HepG2 (cell line): ENCODE data around the gene CKAP2L. TPM values are rescaled to one million over a fixed set of nuclear protein-coding genes. Genes with fewer than 3 reads are reported as not detected.

Experiments used
- CREM ChIP-seq, 2 experiments: sonication (generic) in 1 of 2; formaldehyde crosslinking in 1 of 2; IDR thresholded peaks; 2 replicates each; pipeline versions ENCODE4 v1.4.0 to v1.6.1; 2016 to 2020; ENCODE audit warnings: antibody characterized with exemption in 1 of 2, mild to moderate bottlenecking in 1 of 2, missing genetic modification reagents in 1 of 2
- HMG20B ChIP-seq: conservative IDR thresholded peaks from 2 replicates; pipeline ENCODE4 v1.6.1; 2016; ENCODE audit warnings: missing genetic modification reagents, missing compliant biosample characterization
- HNRNPK ChIP-seq: fragments of 200-400 bp; formaldehyde crosslinking; IDR thresholded peaks from 2 replicates; pipeline ENCODE4 v1.6.1; 2018; ENCODE audit warnings: low read length, low read depth, moderate library complexity, mild to moderate bottlenecking; ENCODE audit not compliant: poor library complexity, severe bottlenecking
- IRX3 ChIP-seq: sonication (generic); formaldehyde crosslinking; IDR thresholded peaks from 2 replicates; pipeline ENCODE4 v1.8.1; 2023; ENCODE audit warnings: mild to moderate bottlenecking, low read depth, missing genetic modification reagents, borderline replicate concordance
- MAFK ChIP-seq, 2 experiments: IDR thresholded peaks in 1 of 2; conservative IDR thresholded peaks in 1 of 2; 2 replicates each; pipeline ENCODE4 v1.6.1; 2011; ENCODE audit warnings: improper control_type of control experiment in 2 of 2, low read length in 2 of 2
- NCOA5 ChIP-seq: sonication (generic); formaldehyde crosslinking; IDR thresholded peaks from 2 replicates; pipeline ENCODE4 v1.4.0; 2020; ENCODE audit warnings: missing genetic modification reagents
- PHF20 ChIP-seq: sonication (generic); formaldehyde crosslinking; IDR thresholded peaks from 2 replicates; pipeline ENCODE4 v1.5.0; 2020; ENCODE audit warnings: mild to moderate bottlenecking, missing genetic modification reagents
- PHF5A ChIP-seq: IDR thresholded peaks from one replicate; pipeline ENCODE4 v1.6.1; 2018; ENCODE audit warnings: low read depth, missing genetic modification reagents; ENCODE audit not compliant: unreplicated experiment
- RAD21 ChIP-seq: fragments of 450-650 bp; formaldehyde crosslinking; IDR thresholded peaks from 2 replicates; pipeline ENCODE4 v1.5.0; 2020; ENCODE audit warnings: mild to moderate bottlenecking
- SRSF1 ChIP-seq: fragments of 200-400 bp; formaldehyde crosslinking; optimal IDR thresholded peaks from 2 replicates; pipeline ENCODE3; 2017; ENCODE audit warnings: mild to moderate bottlenecking, low read depth, low read length, moderate library complexity
- ZNF10 ChIP-seq: sonication (generic); formaldehyde crosslinking; IDR thresholded peaks from 2 replicates; pipeline ENCODE4 v1.4.0; 2020; ENCODE audit warnings: mild to moderate bottlenecking, low read depth, missing genetic modification reagents, borderline replicate concordance
- ZNF564 ChIP-seq: sonication (generic); formaldehyde crosslinking; IDR thresholded peaks from 2 replicates; pipeline ENCODE4 v1.8.1; 2023; ENCODE audit warnings: mild to moderate bottlenecking, missing genetic modification reagents
- ZNF615 ChIP-seq: sonication (generic); formaldehyde crosslinking; IDR thresholded peaks from 2 replicates; pipeline ENCODE4 v1.5.0; 2020; ENCODE audit warnings: mild to moderate bottlenecking, missing genetic modification reagents, borderline replicate concordance
- ZSCAN25 ChIP-seq: sonication (generic); formaldehyde crosslinking; IDR thresholded peaks from 2 replicates; pipeline ENCODE4 v1.8.0; 2022; ENCODE audit warnings: mild to moderate bottlenecking, missing genetic modification reagents
- polyA plus RNA-seq, 8 experiments: library from polyadenylated mRNA; depleted of rRNA in 3 of 8; stranded (reverse) in 7 of 8; unstranded in 1 of 8; fragments of >200 nt; fragmentation: Illumina TruSeq in 4 of 8; extraction: Trizol in 4 of 8; gene quantifications; 2 replicates each; pipeline versions ENCODE4 v1.2.1 to v1.2.3, GENCODE V29; 2011 to 2016; ENCODE audit warnings: low read depth in 4 of 8, missing spikeins in 1 of 8, mixed read lengths in 1 of 8; ENCODE audit not compliant: insufficient read depth in 1 of 8
- total RNA-seq, 5 experiments: library from RNA; depleted of rRNA; stranded (reverse); fragments of >200 nt; fragmentation: Illumina TruSeq; extraction: Trizol; gene quantifications; 2 replicates each; pipeline ENCODE4 v1.2.3, GENCODE V29; 2016; ENCODE audit warnings: low read depth in 1 of 5
- TF ChIP-seq, protein P1 (sequence below): sonication (generic); formaldehyde crosslinking; IDR thresholded peaks from 2 replicates; pipeline ENCODE4 v1.8.1; 2023; ENCODE audit warnings: missing genetic modification reagents, mild to moderate bottlenecking, borderline replicate concordance
- TF ChIP-seq, protein P2 (sequence below): sonication (generic); formaldehyde crosslinking; IDR thresholded peaks from 2 replicates; pipeline ENCODE4 v1.8.1; 2022; ENCODE audit warnings: low read depth, mild to moderate bottlenecking, missing genetic modification reagents
- TF ChIP-seq, protein P3 (sequence below): sonication (generic); formaldehyde crosslinking; IDR thresholded peaks from 2 replicates; pipeline ENCODE4 v1.4.0; 2020; ENCODE audit warnings: missing genetic modification reagents
- TF ChIP-seq, protein P4 (sequence below): sonication (generic); formaldehyde crosslinking; conservative IDR thresholded peaks from 2 replicates; pipeline ENCODE4 v1.8.0; 2022; ENCODE audit warnings: mild to moderate bottlenecking, moderate library complexity, missing genetic modification reagents
- TF ChIP-seq, protein P5 (sequence below): IDR thresholded peaks from 2 replicates; pipeline ENCODE4 v1.6.1; 2016

The CKAP2L gene
- total and polyA plus RNA-seq, 2 of the 13 experiments (the other 11 are each of a cell fraction or from before 2014, with no cell fraction given): 7.1 to 9.5 TPM

DNA sequence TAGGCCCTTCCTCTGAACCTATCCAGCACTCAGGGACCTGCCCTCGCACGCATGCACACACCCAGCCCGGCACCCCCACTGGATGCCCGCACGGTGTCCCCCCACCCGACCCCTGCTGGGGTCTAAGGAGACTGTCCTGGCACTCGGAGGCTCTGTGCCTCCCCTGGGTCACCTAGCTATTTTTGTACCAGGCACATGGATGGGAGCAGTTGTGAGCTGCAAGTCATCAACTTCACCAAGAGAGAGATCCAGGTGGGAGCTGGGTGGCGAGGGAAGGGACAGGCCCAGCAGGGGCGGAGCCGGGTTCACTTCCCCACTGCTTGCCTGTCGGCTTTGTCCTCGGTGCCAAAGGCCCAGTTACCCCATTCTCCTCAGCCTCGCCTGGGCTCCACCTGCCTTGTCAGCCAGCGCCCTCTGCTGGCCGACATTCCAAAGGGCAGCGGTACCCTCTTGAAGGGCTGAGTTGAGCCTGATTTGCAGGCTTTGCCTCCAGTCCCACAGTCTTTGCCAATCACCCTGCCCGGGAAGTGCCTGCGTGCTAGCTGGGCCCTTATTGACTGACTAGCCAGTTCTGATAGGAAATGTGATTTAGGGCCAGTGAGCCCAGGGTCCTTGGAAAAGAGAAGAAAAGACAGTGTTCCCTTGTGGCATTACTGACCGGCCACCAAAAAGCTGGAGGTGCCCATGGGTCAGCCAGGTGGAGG, 37.8 kb downstream of the CKAP2L start (continued):
- no peak for TF ChIP-seq CREM (IDR thresholded peaks at IDR 0.05)
- no peak for TF ChIP-seq CREM (CRISPR knock-in tag; IDR thresholded peaks at IDR 0.05)
- TF ChIP-seq MAFK (conservative IDR thresholded peaks at IDR 0.05 in 1 of 2, IDR thresholded peaks at IDR 0.05 in 1 of 2; ENCODE audit: low read length in 2 of 2): no peak
- TF ChIP-seq, protein P1, sequence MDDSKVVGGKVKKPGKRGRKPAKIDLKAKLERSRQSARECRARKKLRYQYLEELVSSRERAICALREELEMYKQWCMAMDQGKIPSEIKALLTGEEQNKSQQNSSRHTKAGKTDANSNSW (CRISPR knock-in tag): peak; percentile 36; the same call in 1 of the 2 replicates
- TF ChIP-seq, protein P2, sequence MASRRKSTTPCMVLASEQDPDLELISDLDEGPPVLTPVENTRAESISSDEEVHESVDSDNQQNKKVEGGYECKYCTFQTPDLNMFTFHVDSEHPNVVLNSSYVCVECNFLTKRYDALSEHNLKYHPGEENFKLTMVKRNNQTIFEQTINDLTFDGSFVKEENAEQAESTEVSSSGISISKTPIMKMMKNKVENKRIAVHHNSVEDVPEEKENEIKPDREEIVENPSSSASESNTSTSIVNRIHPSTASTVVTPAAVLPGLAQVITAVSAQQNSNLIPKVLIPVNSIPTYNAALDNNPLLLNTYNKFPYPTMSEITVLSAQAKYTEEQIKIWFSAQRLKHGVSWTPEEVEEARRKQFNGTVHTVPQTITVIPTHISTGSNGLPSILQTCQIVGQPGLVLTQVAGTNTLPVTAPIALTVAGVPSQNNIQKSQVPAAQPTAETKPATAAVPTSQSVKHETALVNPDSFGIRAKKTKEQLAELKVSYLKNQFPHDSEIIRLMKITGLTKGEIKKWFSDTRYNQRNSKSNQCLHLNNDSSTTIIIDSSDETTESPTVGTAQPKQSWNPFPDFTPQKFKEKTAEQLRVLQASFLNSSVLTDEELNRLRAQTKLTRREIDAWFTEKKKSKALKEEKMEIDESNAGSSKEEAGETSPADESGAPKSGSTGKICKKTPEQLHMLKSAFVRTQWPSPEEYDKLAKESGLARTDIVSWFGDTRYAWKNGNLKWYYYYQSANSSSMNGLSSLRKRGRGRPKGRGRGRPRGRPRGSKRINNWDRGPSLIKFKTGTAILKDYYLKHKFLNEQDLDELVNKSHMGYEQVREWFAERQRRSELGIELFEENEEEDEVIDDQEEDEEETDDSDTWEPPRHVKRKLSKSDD: 0 out of 2 replicates have a peak, but pooled peaks have one; percentile 53
- TF ChIP-seq SRSF1: no peak
- TF ChIP-seq, protein P3, sequence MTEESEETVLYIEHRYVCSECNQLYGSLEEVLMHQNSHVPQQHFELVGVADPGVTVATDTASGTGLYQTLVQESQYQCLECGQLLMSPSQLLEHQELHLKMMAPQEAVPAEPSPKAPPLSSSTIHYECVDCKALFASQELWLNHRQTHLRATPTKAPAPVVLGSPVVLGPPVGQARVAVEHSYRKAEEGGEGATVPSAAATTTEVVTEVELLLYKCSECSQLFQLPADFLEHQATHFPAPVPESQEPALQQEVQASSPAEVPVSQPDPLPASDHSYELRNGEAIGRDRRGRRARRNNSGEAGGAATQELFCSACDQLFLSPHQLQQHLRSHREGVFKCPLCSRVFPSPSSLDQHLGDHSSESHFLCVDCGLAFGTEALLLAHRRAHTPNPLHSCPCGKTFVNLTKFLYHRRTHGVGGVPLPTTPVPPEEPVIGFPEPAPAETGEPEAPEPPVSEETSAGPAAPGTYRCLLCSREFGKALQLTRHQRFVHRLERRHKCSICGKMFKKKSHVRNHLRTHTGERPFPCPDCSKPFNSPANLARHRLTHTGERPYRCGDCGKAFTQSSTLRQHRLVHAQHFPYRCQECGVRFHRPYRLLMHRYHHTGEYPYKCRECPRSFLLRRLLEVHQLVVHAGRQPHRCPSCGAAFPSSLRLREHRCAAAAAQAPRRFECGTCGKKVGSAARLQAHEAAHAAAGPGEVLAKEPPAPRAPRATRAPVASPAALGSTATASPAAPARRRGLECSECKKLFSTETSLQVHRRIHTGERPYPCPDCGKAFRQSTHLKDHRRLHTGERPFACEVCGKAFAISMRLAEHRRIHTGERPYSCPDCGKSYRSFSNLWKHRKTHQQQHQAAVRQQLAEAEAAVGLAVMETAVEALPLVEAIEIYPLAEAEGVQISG: peak; percentile 69; the same call in 1 of the 2 replicates
- no peak for TF ChIP-seq ZNF10
- TF ChIP-seq PHF20: no peak
- TF ChIP-seq NCOA5 (CRISPR knock-in tag): no peak
- TF ChIP-seq, protein P4, sequence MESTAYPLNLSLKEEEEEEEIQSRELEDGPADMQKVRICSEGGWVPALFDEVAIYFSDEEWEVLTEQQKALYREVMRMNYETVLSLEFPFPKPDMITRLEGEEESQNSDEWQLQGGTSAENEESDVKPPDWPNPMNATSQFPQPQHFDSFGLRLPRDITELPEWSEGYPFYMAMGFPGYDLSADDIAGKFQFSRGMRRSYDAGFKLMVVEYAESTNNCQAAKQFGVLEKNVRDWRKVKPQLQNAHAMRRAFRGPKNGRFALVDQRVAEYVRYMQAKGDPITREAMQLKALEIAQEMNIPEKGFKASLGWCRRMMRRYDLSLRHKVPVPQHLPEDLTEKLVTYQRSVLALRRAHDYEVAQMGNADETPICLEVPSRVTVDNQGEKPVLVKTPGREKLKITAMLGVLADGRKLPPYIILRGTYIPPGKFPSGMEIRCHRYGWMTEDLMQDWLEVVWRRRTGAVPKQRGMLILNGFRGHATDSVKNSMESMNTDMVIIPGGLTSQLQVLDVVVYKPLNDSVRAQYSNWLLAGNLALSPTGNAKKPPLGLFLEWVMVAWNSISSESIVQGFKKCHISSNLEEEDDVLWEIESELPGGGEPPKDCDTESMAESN (CRISPR knock-in tag): 0 out of 2 replicates have a peak, but pooled peaks have one; percentile 45
- TF ChIP-seq HNRNPK: no peak
- no peak for TF ChIP-seq HMG20B (CRISPR knock-in tag)
- 0 out of 2 replicates have a peak, but pooled peaks have one; percentile 47 for TF ChIP-seq IRX3 (CRISPR knock-in tag)
- TF ChIP-seq, protein P5, sequence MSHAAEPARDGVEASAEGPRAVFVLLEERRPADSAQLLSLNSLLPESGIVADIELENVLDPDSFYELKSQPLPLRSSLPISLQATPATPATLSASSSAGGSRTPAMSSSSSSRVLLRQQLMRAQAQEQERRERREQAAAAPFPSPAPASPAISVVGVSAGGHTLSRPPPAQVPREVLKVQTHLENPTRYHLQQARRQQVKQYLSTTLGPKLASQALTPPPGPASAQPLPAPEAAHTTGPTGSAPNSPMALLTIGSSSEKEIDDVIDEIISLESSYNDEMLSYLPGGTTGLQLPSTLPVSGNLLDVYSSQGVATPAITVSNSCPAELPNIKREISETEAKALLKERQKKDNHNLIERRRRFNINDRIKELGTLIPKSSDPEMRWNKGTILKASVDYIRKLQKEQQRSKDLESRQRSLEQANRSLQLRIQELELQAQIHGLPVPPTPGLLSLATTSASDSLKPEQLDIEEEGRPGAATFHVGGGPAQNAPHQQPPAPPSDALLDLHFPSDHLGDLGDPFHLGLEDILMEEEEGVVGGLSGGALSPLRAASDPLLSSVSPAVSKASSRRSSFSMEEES (CRISPR knock-in tag): peak; percentile 45; the same call in 1 of the 2 replicates
- no peak for TF ChIP-seq PHF5A
- peak; percentile 39; the same call in 1 of the 2 replicates for TF ChIP-seq ZSCAN25
- peak; percentile 100 for TF ChIP-seq RAD21 (CRISPR knock-in tag)
- 0 out of 2 replicates have a peak, but pooled peaks have one; percentile 72 for TF ChIP-seq ZNF564 (CRISPR knock-in tag)
- TF ChIP-seq ZNF615 (CRISPR knock-in tag): no peak
